Stimulated activated CD8-positive, alpha-beta memory T cell treated with anti-CD3 and anti-CD28 coated beads, Interleukin-15, amount 100 ng/mL, for 24 hours (primary cell): Measurements from ENCODE around the gene FBXO27.
"Not testable (repeated sequence)": the region's sequence is repeated elsewhere in the genome, so short reads cannot be mapped to it uniquely, and the experiment has no call there.

Source experiments
- DNase-seq: peaks from one replicate; pipeline ENCODE4 v3.0.0-alpha.2; 2020; ENCODE audit warnings: low read depth

FBXO27 gene

DNA sequence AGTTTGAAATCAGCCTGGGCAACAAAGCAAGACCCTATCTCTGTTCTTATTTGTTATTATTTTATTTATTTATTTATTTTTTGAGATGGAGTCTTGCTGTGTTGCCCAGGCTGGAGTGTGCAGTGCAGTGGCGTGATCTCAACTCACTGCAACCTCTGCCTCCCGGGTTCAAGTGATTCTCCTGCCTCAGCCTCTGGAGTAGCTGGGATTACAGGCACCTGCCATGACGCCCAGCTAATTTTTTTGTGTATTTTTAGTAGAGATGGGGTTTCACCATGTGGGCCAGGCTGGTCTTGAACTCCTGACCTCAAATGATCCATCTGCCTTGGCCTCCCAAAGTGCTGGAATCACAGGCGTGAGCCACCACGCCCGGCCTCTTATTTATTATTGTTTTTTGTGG, 44.6 kb downstream of the FBXO27 start:
- not testable (repeated sequence) for DNase-seq

DNA sequence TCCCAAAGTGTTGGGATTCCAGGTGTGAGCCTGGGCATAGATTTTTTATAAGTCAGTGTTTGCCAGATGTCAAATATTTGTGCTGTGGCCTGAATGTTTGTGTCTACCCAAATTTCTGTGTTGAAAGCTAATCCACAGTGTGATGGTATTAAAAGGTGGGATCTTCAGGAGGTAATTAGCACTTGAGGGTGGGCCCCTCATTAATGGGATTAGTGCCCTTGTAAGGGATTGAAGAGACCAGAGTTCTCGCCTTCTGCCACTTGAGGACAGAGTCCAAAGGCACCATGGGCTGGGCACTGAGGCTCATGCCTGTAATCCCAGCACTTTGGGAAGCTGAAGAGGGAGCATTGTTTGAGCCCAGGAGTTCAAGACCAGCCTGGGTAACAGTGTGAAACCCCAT, 47.1 kb downstream of the FBXO27 start:
- DNase-seq, result no peak

DNA sequence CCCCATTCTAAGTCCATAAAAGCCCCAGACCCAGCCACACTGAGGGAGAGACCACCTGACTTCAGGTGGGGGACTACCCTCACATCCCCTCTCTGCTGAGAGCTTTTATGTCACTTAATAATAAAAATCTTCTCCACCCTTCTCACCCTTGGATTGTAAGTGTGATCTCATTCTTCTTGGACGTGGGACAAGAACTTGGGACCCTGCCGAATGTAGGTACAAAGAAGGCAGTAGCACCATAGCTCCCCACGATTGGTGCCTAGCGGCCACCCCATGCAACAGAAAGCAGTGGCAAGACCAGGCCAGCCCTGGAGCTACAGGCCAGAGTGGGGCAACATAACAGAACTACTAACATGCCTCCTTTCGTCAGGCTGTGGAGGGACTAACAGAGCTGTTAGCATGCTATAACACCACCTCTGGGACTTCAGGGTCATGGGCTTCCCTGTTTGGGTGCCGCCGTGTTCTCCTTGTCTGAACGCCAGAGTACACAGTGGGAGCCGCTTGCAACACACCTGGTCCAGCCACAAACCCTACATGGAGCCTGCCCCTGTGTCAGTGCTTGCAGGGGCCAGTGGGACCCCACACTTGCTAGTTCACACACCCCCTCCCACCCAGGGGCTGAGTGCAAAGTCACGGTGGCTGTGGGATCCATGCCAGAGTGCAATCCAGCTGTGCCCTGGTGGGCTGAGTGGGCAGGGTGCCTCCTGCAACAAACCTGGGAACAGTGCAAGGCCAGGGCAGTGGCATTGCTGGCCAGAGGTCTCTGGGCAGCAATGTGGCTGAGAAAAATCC, 51.6 kb downstream of the FBXO27 start:
- DNase-seq, result no peak

DNA sequence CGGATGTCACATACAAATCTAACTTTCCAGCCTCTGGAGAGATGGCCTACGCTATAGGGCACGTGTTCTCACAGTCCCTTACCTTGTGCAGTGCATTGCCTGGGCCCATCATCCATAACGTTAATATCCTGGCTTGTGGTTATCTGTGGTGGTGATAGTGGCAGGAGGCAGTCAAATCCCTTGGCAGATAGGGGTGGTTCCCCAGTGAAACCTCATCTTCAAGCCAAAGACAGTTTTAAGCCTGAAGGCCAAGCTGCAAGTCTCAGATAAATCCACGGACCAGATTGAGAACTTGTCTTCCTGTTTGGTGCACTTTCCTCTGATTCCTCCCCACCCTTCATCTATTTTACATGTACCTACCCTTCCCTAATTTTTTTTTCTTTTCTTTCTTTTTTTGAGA, 52.5 kb downstream of the FBXO27 start:
- DNase-seq, result no peak

DNA sequence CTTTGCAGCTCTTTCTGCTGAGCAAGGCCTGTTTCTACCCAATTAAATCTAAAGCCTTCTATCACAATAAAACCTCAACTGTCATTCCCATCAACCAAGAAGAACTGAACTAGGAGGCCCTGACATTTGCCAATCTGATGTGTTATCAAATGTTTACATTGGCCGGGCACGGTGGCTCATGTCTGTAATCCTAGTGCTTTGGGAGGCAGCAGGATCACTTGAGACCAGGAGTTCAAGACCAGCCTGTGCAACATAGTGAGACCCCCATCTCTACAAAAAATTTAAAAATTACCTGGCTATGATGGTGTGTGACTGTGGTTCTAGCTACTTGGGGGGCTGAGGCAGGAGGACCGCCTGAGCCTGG, 54.0 kb downstream of the FBXO27 start:
- DNase-seq, result no peak

DNA sequence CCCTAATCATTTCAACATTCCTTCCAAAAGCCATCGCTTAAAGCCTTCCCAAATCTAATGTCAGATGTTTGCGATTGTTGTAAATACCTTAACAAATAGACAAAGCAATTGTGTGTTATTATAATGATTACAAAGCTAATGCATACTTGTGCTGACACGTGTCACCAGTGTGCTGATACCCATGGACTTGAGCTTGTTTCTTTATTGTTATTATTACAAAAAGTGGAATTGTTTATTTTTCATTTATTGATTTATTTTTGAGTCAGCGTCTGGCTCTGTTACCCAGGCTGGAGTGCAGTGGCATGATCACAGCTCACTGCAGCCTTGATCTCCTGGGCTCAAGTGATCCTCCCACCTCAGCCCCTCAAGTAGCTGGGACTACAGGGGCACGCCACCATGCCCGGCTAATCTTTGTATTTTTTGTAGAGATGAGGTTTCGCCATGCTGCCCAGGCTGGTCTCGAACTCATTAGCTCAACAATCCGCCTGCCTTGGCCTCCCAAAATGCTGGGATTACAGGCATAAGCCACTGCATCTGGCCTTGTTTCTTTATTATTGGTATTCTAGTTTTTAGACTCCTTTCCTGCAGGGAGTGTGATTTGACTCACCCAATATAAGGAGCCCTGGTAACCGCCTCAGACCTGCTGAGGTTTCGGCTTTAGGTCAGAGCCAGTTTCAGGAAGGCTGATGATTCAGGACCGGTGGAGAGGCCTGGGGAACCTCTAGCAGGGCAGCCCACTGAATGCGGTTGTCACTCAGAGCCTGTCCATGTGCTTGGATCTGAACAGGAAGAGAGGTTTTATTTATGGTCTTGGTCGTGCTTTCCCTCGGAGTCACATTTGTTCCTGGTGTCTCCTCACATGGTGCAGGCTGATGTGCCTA, 54.7 kb downstream of the FBXO27 start:
- DNase-seq, result no peak

DNA sequence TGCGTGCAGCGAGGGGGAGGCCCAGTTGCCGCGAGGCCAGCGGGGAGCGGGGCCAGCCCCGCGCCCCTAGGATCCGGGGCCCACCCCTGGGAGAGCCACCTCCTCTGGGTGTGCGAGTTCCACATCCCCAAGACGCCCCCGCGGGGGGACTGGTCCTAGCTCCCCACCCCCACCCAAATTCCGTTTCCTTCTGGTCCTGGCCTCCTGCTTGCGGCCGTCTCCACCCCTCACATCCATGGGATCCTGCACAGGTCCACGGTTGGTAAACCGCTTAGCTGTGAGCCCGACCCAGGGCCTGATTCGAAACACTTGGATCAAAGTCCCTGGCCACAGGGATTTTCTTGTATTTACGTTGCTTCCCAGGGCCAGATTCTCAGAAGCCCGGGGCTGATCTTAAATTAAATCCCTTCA, 56.5 kb downstream of the FBXO27 start:
- DNase-seq, result no peak

DNA sequence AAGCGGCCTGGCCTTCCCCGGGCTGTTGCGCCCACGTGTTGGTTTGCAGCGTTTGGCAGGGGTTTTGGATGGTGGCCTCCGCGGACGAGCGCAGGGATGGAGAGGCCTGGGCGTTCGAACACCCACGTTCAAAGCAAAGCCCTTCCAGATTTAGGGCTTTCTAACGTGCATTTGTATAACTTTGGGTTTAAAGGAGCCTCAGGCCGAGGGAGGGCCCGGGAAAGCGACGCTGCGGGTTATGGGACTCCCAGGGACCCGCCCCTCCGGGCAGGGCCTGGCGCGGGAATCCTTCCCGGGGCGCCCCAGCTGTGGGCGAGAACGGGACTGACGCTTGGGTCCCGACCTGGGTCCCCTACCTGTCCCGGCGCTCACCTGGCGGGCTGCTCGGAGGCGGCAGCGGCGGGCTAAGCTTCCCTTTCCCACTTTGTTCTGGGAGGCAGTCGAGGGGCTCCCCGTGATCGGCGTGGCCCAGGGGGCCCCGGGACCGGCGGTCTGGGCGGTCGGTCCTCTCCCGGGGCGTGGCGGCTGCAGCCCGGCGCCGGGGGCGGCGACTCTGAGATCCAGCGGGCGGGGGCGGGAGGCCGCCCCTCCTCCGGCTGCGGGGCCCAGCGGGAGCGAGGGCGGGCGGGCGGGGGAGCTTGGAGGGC, 57.0 kb downstream of the FBXO27 start, which contains the start of gene FBXO17:
Gene FBXO17, minus strand, starts transcription at position 529 of the 647 bp plus-strand sequence. CDS start 25,423 bp downstream, outside the sequence.
- no peak for DNase-seq

DNA sequence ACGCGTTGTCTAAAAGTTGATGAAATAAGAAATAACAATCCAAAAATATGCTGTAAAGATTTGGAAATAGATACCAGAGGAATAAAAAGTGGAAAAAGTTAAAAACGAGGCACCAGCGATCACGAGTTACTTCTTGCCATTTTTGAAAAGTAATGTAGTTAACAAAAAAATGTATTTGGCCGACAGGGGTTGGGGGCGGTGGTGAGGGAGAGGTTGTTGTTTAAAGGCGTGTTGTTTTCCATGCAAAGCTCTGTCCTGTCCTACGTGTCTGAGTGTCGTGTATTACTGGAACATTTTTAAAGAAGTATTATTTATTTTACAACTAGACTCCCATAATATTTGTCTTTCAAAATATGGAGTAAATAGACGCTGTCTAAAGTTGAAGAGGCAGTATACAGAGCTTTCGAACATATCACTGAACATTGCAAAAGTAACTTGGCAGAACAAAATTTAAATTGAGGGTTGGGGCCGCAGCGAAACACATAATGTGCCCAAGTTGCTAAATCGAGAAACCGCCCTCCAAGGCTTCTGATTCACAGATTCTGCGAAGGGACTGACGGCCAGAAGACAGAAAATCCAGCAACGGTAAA, 57.6 kb downstream of the FBXO27 start:
- DNase-seq, result no peak
